ENCODE data around the gene CAPG. TPM values are rescaled to one million over a fixed set of nuclear protein-coding genes. Genes with fewer than 3 reads are reported as not detected.

Gene CAPG
- total RNA-seq, 1 donor from 2014 or later = 701 TPM

- no peaks in the 10 kb centered on the region for H3K27me3 ChIP-seq (ENCODE audit: control insufficient read depth, insufficient read depth, low read length)
- FAIRE-seq (no peak), DNase-seq (ENCODE audit: low read depth) (no peak)
- H3K36me3 ChIP-seq (ENCODE audit: control insufficient read depth, insufficient read depth, low read length) = peaks cover 41% of the 10 kb centered on the region
- no peak for TF ChIP-seq CTCF (IDR thresholded peaks at IDR 0.05; ENCODE audit: insufficient read depth, low read length, severe bottlenecking)
- no peak overlapping the region for H3K4me3 ChIP-seq (ENCODE audit: low read depth, low read length)
Measured at GRCh38 chr2:85401464-85401805, 8.7 kb downstream of the CAPG start.

GRCh38 chr2:85400541-85401463 lies 9.4 kb downstream of the CAPG start:
- TF ChIP-seq CTCF (IDR thresholded peaks at IDR 0.05; ENCODE audit: insufficient read depth, low read length, severe bottlenecking) = no peak
- FAIRE-seq (no peak), DNase-seq (ENCODE audit: low read depth) (no peak)
- Histone ChIP-seq H3K36me3 (ENCODE audit: control insufficient read depth, insufficient read depth, low read length) (peaks cover 41% of the 10 kb centered on the region), H3K27me3 (ENCODE audit: control insufficient read depth, insufficient read depth, low read length) (no peaks in the 10 kb centered on the region), H3K4me3 (ENCODE audit: low read depth, low read length) (no peak overlapping the region)

GRCh38 chr2:85400023-85400422 lies 10.1 kb downstream of the CAPG start:
- FAIRE-seq = no peak
- no peak for DNase-seq (ENCODE audit: low read depth)
- TF ChIP-seq CTCF (IDR thresholded peaks at IDR 0.05; ENCODE audit: insufficient read depth, low read length, severe bottlenecking) = no peak
- H3K4me3 ChIP-seq (ENCODE audit: low read depth, low read length) = no peak overlapping the region
- H3K27me3 ChIP-seq (ENCODE audit: control insufficient read depth, insufficient read depth, low read length) = no peaks in the 10 kb centered on the region
- H3K36me3 ChIP-seq (ENCODE audit: control insufficient read depth, insufficient read depth, low read length) = peaks cover 44% of the 10 kb centered on the region

- no peak for DNase-seq (ENCODE audit: low read depth)
- H3K36me3 ChIP-seq (ENCODE audit: control insufficient read depth, insufficient read depth, low read length) = peaks cover 52% of the 10 kb centered on the region
- no peak for TF ChIP-seq CTCF (IDR thresholded peaks at IDR 0.05; ENCODE audit: insufficient read depth, low read length, severe bottlenecking)
- no peaks in the 10 kb centered on the region for H3K27me3 ChIP-seq (ENCODE audit: control insufficient read depth, insufficient read depth, low read length)
- H3K4me3 ChIP-seq (ENCODE audit: low read depth, low read length) = no peak overlapping the region
- no peak for FAIRE-seq
Measured at GRCh38 chr2:85399183-85399455, 11.0 kb downstream of the CAPG start.

GRCh38 chr2:85398426-85399182 lies 11.6 kb downstream of the CAPG start:
- FAIRE-seq (no peak), DNase-seq (ENCODE audit: low read depth) (no peak)
- TF ChIP-seq CTCF (IDR thresholded peaks at IDR 0.05; ENCODE audit: insufficient read depth, low read length, severe bottlenecking) = no peak
- H3K36me3 ChIP-seq (ENCODE audit: control insufficient read depth, insufficient read depth, low read length) = peaks cover 52% of the 10 kb centered on the region
- no peak overlapping the region for H3K4me3 ChIP-seq (ENCODE audit: low read depth, low read length)
- H3K27me3 ChIP-seq (ENCODE audit: control insufficient read depth, insufficient read depth, low read length) = no peaks in the 10 kb centered on the region

Measured in bronchial epithelial cell (primary cell).